Urinary bladder (tissue), 2 donors: Measurements from ENCODE around the gene ZNF135. TPM values are rescaled to one million over a fixed set of nuclear protein-coding genes. Genes with fewer than 3 reads are reported as not detected.

ENCODE experiments used
- polyA plus RNA-seq: library from polyadenylated mRNA; stranded (reverse); fragments of 200-250 nt; gene quantifications from one replicate; pipeline ENCODE4 v1.2.3, GENCODE V29; 2013
- total RNA-seq: library from RNA; depleted of rRNA; stranded (reverse); fragments of >200 nt; gene quantifications from one replicate; pipeline ENCODE4 v1.2.3, GENCODE V29; 2014
- donor health status: healthy.

Gene ZNF135
- total and polyA plus RNA-seq, 2 donors = 9.0 to 12.6 TPM

Other genes starting within 250 kb of the ZNF135 start
- gene ZNF552, start 244.4 kb upstream of the ZNF135 start, total RNA-seq = 24.5 TPM
- 6.5 TPM for gene ZNF552, start 244.4 kb upstream of the ZNF135 start, polyA plus RNA-seq
- 29.1 TPM for gene ZNF587B, start 229.0 kb upstream of the ZNF135 start, total RNA-seq
- gene ZNF587B, start 229.0 kb upstream of the ZNF135 start, polyA plus RNA-seq = 3.8 TPM
- gene ZNF587, start 209.4 kb upstream of the ZNF135 start, total RNA-seq = 45.4 TPM
- gene ZNF587, start 209.4 kb upstream of the ZNF135 start, polyA plus RNA-seq = 7.5 TPM
- 19.2 TPM for gene ZNF814, start 170.2 kb upstream of the ZNF135 start, total RNA-seq
- gene ZNF814, start 170.2 kb upstream of the ZNF135 start, polyA plus RNA-seq = 8.3 TPM
- gene ZNF417, start 142.7 kb upstream of the ZNF135 start, total RNA-seq = 35.6 TPM
- 5.1 TPM for gene ZNF417, start 142.7 kb upstream of the ZNF135 start, polyA plus RNA-seq
- gene ZNF418, start 123.9 kb upstream of the ZNF135 start, total RNA-seq = 18.7 TPM
- 4.5 TPM for gene ZNF418, start 123.9 kb upstream of the ZNF135 start, polyA plus RNA-seq
- gene ZNF256, start 111.6 kb upstream of the ZNF135 start, total RNA-seq = 12.0 TPM
- 5.9 TPM for gene ZNF256, start 111.6 kb upstream of the ZNF135 start, polyA plus RNA-seq
- gene C19orf18, start 84.7 kb upstream of the ZNF135 start, total RNA-seq = 1.0 TPM
- gene C19orf18, start 84.7 kb upstream of the ZNF135 start, polyA plus RNA-seq = 0.67 TPM
- gene ZNF606, start 56.5 kb upstream of the ZNF135 start, total RNA-seq = 35.4 TPM
- 11.2 TPM for gene ZNF606, start 56.5 kb upstream of the ZNF135 start, polyA plus RNA-seq
- not detected for gene ZSCAN1, start 25.3 kb upstream of the ZNF135 start, total RNA-seq
- 0.44 TPM for gene ZSCAN1, start 25.3 kb upstream of the ZNF135 start, polyA plus RNA-seq
- gene ZSCAN18, start 38.9 kb downstream of the ZNF135 start, total RNA-seq = 73.1 TPM
- 98.2 TPM for gene ZSCAN18, start 38.9 kb downstream of the ZNF135 start, polyA plus RNA-seq
- 19.6 TPM for gene ZNF329, start 91.5 kb downstream of the ZNF135 start, total RNA-seq
- gene ZNF329, start 91.5 kb downstream of the ZNF135 start, polyA plus RNA-seq = 9.4 TPM
- gene ZNF274, start 123.8 kb downstream of the ZNF135 start, total RNA-seq = 18.9 TPM
- gene ZNF274, start 123.8 kb downstream of the ZNF135 start, polyA plus RNA-seq = 32.1 TPM
- 51.4 TPM for gene ZNF544, start 169.6 kb downstream of the ZNF135 start, total RNA-seq
- 23.6 TPM for gene ZNF544, start 169.6 kb downstream of the ZNF135 start, polyA plus RNA-seq
- gene ZNF8, start 219.7 kb downstream of the ZNF135 start, total RNA-seq = 7.8 TPM
- gene ZNF8, start 219.7 kb downstream of the ZNF135 start, polyA plus RNA-seq = 1.8 TPM
- 30.1 TPM for gene ERVK3-1, start 246.1 kb downstream of the ZNF135 start, total RNA-seq
- 33.9 TPM for gene ERVK3-1, start 246.1 kb downstream of the ZNF135 start, polyA plus RNA-seq